NCI-H128 (cell line): ENCODE measurements around the gene ECSIT.
A peak's percentile ranks its signal among the peaks of the same experiment; 100 is the strongest.

Experiments used
- DNase-seq: peaks from one replicate; lab custom pipeline; 2025; ENCODE audit not compliant: unreplicated experiment; lab: John Stamatoyannopoulos, UW

ECSIT gene

GRCh38 chr19:11551603-11552235, 22.8 kb upstream of the ECSIT start:
- DNase-seq, result no peak

- no peak for DNase-seq
Observed at GRCh38 chr19:11550265-11550664, 21.3 kb upstream of the ECSIT start.

GRCh38 chr19:11549386-11549953, 20.5 kb upstream of the ECSIT start:
- no peak for DNase-seq

- no peak for DNase-seq
Observed at GRCh38 chr19:11547929-11548700, 19.2 kb upstream of the ECSIT start.

- DNase-seq, result no peak
Observed at GRCh38 chr19:11541238-11541637, 12.3 kb upstream of the ECSIT start.

- DNase-seq, result no peak
Observed at GRCh38 chr19:11540645-11541044, 11.7 kb upstream of the ECSIT start.

- no peak for DNase-seq
Observed at GRCh38 chr19:11539495-11540365, 10.8 kb upstream of the ECSIT start.

- no peak for DNase-seq
Observed at GRCh38 chr19:11538232-11539036, 9.5 kb upstream of the ECSIT start, which contains the start of gene CNN1. TSS of gene CNN1 (plus strand) at chr19:11538851. CDS start at chr19:11538928, 77 bp downstream.

GRCh38 chr19:11535792-11536595, 7.1 kb upstream of the ECSIT start:
- DNase-seq, result peak; percentile 58

- no peak for DNase-seq
Observed at GRCh38 chr19:11534948-11535347, 6.0 kb upstream of the ECSIT start.

- DNase-seq, result no peak
Observed at GRCh38 chr19:11534538-11534937, 5.6 kb upstream of the ECSIT start.

GRCh38 chr19:11530432-11530831, 1.5 kb upstream of the ECSIT start:
- peak; percentile 67 for DNase-seq

GRCh38 chr19:11519138-11519537, 9.8 kb downstream of the ECSIT start:
- DNase-seq, result no peak

- DNase-seq, result no peak
Observed at GRCh38 chr19:11513946-11514345, 15.0 kb downstream of the ECSIT start.

GRCh38 chr19:11510444-11510843, 18.5 kb downstream of the ECSIT start:
- DNase-seq, result no peak

- DNase-seq, result no peak
Observed at GRCh38 chr19:11507370-11508078, 21.4 kb downstream of the ECSIT start.

GRCh38 chr19:11506967-11507366, 22.0 kb downstream of the ECSIT start:
- no peak for DNase-seq

- DNase-seq, result no peak
Observed at GRCh38 chr19:11506101-11506555, 22.8 kb downstream of the ECSIT start.
